GM11168 (cell line): Measurements from ENCODE around the gene KCNJ12.
"Not testable (repeated sequence)": the region's sequence is repeated elsewhere in the genome, so short reads cannot be mapped to it uniquely, and the experiment has no call there.

ENCODE experiments used
- in situ Hi-C: fragments of 300-500 bp; cut with MboI; formaldehyde crosslinking; loops from one replicate; pipeline ENCODE4 v1.12.0; 2022; ENCODE audit warnings: low sequenced_read_pairs; ENCODE audit not compliant: unreplicated experiment

KCNJ12 gene

DNA sequence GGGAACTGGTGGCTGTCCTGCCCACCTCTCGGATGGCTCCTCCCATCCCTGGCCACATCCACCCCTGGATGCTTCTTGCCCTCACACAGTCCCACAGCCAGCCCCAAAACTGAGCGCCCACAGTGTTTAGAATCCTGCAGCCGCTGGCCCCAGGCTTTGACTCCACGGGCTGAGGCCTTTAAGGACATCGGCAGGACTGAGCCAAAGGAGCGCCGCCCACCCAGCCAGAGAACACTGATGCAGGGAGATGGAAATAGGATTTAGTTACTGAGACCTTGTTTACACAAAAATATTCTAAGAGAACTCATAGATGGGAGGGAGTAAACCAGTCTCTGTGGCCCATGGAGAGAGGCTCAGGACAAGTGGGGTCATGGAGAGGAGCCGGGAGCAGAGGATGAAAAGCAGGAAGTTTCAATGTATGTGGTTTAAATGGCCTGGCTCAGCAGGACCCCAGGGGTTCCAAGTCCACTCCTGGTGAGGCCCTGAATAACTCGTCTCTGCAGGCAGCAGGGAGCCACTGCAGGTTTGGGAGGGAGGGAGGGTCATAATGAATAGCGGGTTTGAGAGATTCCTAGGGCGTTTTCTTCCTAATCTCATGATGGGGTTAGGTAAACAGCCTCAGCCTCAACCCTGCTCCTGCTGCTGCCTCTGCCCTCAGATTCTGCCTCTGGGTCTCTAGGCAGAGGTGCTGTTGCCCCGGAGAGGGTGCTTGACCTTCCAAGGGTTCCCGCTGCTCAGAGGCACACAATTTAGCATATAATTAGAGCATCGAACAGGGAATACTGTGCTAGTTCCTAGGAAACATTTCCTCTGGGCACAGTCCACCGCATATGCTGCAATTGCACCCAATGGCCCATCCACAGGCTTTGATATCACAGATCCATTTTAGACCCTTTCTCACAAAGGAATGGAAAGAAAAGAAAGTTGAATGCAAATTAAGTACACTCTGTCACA lies 61.0 kb downstream of the KCNJ12 start:
- in situ Hi-C loops: not testable (repeated sequence)

DNA sequence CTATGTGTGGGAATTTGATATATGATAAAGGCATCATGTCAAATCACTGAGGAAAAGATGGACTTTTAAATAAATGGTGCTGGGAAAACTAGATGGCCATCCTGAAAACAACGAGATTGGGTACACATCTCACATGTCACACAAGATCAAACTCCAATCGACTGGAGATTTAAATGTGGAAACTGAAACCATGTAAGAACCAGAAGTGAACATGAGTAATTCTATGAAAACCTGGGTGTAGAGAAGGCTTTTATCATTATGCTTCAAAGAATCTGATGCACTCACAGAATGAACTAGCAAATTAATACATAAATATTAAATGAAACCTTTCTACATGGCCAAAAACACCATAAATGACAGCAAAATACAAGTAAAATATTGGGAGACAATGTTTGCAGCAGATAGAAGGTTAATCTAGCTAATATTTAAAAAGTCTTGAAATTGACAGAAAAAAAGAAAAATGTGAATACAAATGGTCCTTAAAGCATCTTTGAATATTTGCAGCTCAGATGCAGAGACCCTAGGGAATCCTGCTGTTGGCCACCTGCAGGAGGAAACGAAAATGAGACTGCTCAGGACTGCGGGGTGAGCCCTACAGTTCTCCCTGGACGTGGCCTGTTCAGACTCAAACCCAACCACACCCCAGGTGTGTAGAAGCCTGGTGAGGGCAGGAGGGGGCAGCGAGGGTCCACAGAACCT lies 62.3 kb downstream of the KCNJ12 start:
- in situ Hi-C loops: not testable (repeated sequence)

DNA sequence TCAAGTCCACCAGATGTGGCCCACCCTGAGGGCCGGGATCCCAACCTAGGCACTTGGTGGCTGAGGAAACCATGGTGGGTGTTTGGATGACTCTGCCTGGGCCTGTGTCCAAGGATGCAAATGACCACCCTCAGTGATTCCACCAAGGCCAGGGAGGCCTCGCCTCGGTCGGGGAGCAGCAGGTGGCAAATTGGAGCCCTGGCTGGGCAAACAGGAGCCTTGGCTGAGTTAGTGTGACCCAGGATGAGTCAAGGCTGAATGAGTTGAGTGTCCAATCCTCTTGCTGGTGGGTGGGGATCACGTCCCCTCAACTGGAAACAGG lies 62.8 kb downstream of the KCNJ12 start:
- in situ Hi-C loops: not testable (repeated sequence)

DNA sequence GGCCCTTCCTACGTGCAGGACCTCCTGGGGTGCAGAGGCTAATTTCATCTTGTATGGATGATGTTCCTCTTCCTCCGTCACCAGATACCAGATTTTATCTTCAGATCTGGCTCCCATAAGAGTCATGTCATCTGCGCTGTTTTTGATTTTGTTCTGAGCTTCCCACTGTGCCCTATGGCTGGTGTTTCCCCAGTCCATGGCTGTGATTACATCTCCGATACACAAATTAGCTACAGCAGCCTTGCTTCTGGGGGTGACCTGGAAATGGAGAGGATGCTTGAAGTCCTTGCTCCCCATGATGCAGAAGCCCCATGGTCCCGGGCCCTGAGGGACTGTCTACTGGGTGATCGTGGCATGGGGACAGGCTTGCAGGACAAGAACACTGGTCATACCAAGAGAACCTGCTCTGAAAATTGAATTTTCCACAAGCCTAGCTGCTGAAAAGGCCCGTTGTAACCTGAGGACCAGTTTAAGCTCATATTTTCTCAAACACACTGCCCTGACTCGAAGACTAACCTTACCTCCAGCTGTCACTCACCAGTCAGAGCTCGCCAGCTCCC lies 69.0 kb downstream of the KCNJ12 start:
- in situ Hi-C loops: loop anchor here (5.0 kb wide), 1 partner anchor 287 kb away; no protein-coding TSS in a partner anchor

DNA sequence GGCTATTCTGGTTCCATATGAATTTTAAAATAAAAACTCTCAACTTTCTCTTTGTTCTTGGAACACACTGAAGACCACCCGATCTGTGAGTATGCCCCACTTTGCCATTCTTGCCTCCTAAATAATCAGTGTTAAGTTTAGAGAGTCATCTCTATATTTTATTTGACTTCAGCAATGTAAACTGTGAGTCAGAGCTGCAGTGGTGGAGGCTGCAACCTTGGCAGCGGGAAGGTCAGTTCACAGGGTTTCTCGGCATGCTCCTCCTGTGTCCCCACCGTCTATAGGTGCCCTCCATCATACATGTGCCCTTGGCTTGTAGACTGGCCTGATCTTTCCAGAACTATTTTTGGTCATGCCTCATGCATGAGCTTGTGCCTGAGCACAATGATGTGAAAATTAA lies 71.4 kb downstream of the KCNJ12 start:
- in situ Hi-C loops: loop anchor here (5.0 kb wide), 1 partner anchor 285 kb away; no protein-coding TSS in a partner anchor

DNA sequence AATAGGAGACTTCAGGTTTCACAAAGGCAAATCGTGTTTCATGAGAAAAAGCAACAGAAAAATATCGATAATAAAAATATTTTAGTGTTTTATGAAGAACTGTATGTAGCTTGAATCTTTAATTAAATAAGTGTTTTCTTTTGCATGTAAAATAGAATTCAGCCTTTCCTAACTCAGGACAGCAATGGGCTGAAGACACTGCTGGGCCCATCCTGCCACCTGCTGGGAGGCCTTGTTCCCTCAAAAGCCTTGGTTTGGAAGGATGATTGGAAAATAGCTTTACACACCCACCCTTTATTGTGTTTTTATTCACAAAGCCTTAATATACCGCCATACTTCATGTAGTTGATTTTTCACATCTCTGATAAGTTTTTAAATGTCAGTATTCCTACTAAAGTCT lies 73.7 kb downstream of the KCNJ12 start:
- in situ Hi-C loops: loop anchor here (5.0 kb wide), 1 partner anchor 282 kb away; no protein-coding TSS in a partner anchor

DNA sequence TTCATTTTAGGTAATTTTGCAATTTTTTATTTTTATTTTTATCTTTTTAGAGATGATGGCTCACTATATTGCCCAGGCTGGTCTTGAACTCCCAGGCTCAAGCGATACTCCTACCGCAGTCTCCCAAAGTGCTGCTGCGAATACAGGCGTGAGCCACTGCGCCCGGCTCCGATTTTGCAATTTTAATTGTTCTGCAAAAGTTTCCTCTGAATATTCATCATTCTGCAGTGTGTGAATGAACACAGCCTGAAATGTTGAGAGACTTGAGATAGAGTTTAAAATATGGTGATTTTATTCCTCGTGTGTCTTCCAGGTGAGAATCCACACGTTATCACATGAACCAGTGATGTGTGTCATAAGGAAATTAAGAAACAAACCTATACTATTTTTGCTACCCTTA lies 75.8 kb downstream of the KCNJ12 start:
- in situ Hi-C loops: no loop called here

DNA sequence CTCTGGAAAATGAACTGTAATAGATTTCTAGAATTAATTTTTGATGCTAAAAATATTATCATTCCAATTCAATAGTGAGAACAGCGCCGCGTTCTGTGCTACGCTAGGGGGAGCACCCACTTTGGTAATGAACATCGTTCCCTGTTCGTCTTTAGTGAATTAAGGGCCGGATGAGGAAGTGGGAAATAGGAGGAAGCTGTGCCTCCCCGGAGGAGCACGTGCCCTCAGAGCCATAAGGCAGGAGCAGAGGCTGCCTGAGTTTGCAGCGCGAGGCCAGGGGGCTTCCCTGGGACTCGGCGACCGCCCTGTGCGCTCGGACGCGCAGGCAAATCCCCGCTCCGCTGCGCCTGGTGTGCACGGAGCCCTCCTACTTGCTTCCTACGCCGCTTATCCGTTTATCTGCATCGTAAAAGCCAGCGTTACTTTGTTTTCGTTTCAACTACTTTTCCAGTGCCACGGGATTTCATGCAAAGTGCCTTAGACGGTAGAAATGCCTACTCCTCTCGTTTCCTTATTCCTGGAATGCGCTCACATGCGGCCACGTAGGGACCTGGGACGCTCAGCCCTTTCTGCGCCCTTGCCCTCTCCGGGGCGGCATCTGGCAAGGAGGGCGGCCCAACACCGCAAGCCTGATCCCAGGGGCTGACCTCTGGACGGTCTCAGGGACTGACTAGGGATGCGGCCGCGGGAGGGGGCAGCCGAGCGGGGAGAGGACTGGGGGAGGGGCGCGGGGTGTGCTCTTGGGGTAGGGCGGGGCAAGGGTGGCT lies 76.4 kb downstream of the KCNJ12 start:
- in situ Hi-C loops: no loop called here

DNA sequence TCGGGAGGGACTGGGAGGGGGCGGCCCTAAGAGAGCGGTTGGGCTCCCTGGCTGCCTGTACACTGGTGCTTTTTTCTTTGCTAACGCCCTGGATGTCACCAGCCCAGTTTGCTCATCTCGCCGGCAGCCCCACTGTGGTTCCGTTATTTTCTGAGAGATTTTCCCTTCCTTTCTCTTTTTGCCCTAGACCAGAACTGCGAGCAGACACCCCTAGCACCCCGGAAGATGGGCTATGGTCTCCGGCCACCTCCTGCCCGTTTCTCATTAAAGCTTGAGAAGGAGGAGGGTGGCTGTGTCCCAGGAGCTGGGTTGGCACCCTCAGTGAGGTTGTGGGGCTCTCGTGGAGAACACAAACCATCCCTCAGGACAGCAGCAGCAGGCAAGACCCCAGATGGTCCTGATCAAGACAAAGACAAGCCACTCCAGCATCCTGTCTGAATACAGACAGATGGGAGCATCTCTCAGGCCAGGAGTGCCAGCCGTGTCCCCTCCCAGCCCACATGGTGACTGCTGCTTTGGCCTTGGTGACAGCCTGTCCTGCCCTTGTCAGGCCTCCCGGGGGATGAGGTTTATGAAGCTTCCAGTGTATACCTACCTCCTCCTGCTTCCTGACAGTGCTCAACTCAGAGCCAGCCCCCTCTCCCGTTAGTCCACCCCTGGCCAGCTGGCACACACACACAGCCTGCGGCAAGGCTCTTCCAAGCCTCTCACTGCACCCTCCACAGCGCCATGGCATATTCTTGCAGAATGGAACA lies 77.2 kb downstream of the KCNJ12 start:
- in situ Hi-C loops: no loop called here

DNA sequence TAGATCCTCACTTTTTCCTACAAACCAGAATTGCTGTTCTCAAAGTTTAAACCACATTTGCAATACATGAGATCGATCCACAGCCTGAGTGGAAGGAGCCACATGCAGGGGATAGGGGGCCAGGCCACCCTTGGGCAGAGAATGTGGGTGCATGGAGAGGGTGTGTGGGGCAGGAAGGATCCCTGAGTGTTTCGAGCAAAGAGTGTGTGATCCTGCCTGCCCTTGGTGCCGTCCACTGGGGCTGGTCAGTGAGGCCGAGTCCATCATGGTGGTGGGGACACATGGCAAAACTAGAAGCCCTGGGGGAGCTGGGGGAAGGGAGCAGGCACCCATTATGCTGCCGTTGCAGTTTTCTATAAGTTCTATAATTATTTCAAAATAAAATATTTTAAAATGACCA lies 77.8 kb downstream of the KCNJ12 start:
- in situ Hi-C loops: not testable (repeated sequence)

DNA sequence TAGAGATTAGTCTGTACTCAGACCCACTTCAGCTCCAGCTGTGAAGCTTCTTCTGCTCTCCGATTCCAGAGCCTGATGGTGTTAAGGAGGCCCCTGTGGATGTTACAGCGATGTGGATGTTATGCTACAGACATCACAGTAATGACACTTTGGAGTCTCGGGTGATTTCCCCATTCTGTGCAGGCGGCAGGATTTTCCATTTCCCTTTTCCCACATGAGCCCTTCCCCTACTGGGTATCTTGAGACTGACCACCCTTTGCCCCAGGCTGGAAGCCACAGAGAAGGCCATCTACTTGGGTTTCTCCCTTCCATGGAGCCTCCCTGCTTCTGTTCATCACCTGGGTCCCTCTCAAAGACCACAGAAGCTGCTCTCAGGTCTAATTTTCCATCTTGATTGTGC lies 78.3 kb downstream of the KCNJ12 start:
- in situ Hi-C loops: no loop called here

DNA sequence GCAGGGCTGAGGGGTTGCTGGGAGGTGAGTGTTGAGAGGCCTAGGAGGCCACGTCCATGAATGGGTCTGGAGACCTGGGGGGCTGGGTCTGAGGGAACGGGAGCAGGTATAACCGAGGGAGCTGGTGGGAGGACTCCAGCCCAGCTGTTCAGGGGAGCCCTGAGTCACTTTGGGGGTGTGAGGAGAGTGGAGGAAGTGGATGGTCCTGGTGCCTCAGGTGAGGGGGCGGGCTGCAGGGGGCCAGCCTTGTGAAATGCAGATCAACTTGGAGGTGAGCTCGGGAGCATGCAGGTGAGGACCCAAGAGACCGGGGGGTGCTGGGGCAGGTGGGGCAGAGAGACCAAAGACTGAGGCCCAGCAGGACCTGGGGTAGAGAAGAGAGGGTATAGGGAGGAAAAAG lies 79.6 kb downstream of the KCNJ12 start:
- in situ Hi-C loops: no loop called here

DNA sequence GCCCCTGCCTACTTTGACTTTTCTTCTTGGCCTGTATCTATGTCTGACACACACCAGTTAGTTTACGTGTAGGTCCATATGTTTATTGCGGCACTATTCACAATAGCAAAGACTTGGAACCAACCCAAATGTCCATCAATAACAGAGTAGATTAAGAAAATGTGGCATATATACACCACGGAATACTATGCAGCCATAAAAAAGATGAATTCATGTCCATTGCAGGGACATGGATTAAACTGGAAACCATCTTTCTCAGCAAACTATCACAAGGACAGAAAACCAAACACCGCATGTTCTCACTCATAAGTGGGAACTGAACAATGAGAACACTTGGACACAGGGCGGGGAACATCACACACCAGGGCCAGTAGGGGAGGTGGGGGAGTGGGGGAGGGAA lies 80.3 kb downstream of the KCNJ12 start:
- in situ Hi-C loops: not testable (repeated sequence)

DNA sequence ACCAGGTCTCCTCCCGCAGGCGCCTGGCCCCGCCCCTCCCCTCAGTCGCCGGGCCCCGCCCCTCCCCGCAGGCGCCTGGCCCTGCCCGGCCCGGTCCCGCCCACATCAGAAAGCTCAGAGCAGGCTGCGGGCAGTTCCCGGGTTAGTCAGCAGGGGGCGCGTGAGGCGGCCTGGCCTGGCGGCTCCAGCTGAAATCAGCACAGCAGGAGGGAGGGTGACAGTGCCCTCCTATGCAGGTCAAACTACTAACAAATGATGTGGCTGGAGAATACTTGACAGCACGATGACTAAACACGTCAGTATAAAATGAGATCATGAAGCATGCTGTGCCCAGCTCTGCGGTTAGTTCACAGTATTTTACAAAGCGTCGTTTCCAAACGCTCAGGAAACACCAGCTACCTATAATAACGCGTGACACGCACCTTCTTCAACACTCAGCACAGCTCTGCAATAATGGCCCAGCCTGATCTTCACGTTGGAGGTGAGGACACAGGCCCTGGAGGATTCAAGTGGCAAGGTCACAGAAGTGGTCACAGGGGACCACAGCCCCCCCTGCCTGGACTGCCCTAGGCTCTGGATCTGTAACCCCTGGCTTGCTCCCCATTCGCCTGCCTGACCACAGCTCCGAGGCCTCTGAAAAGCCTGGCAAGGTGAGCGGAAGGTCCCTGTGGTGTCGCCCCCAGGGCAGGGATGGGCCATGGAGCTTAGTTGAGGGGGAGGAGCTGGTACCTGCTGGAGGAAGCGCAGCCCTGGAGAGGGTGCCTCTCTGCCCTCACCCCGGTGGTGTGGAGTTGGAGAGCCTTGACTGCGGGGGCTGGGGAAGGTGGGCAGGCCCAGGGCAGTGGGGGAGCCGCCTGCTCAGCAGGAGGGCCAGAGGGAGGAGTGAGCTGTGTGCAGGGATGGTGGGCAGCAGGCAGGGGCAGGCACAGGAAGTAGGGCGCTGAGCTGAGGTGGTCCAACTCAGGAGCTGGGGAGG lies 81.2 kb downstream of the KCNJ12 start:
- in situ Hi-C loops: no loop called here

DNA sequence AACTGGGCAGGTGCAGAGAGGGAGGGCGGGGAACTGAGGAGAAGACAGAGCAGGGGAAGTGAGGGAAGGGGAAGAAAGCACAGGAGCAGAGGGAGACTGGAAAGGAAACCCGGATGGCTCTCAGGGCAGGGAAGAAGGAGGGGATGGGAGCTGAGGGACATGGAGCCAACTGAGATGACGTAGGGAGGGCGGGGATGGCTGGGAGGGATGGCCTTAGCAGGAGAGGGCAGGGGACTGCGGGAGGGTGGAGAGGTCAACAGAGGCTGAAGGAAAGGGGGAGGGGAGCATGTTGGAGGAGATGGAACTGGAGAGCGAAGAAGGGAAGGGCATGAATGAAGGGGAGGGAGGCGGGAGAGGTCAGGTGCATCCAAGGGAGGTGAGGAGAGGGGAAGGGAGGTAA lies 81.9 kb downstream of the KCNJ12 start:
- in situ Hi-C loops: no loop called here

DNA sequence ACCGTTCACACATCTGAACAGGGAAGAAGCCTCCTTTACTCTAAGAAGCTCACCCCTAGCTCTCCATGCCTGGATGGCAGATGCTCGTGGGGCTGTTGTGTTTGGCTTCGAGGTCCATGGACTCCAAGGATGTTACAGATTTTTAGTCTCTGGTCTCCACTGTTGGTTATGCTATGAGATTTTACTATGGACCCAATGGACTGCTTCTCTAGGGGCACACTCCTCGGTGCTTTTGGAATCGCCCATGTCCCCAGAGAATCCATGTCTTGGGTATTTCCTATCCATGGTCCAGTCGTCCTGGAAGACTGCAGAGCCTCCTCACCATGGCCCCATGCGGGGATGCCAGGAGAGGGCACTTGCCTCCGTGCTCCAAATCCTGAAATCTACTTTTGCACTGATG lies 83.4 kb downstream of the KCNJ12 start:
- in situ Hi-C loops: no loop called here

DNA sequence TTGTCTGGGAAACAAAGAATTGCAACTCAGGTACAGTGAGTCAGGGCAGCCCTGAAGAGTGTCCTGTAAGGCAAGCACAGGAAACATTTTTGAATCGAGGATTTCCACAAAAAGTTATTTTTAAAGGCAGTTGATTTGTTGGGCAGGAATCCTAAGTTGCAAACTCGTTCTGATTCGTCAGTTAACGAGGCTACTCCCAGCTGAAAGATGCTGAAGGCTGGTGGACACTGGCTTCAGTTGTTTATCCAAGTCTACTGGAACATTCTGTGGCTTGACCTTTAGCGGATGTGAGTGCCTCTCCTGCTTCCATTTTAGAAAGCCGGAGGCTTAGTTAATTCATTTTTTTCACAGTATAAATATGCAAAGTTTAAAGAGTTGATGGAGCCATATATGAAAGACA lies 84.2 kb downstream of the KCNJ12 start:
- in situ Hi-C loops: no loop called here

DNA sequence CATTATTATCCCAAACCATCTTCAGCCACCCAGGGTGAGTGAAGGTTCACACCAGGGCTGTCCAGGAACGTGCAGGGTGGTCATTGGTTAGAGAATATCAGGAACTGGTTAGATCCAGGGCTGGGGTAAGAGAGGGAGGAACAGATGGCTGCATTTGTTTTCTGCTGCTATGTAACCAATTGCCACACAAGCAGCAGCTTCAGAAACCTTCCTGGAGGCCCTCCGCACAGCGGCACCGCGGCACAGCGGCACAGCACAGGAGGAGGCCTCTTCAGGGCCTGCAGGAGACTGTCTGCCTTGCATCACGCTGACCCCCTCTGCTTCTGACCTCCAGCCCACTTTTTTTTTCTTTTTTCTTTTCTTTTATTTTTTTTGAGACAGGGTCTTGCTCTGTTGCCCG lies 86.1 kb downstream of the KCNJ12 start:
- in situ Hi-C loops: no loop called here

DNA sequence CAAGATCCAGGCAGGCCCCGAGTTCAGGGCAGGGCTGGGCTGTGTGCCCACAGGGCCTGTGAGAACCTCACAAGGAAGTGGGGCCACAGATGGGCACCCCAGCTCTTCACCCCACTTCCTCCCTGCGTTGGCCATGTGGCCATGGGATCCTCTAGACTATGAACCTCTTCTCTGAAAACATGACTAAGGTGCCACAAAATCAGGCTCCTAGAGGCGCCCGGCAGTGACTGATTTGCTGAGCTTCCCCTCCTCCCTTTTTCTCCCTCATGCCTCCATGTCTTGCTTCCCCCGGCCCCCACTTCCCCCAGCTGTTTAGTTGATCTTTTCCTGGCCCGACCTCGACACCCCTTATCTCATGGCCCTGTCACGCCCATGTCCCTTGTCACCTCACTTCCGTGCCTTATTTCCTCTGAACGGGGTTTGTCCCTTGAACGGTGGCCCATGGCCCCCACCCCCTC lies 87.1 kb downstream of the KCNJ12 start:
- in situ Hi-C loops: no loop called here
